GM10847 (cell line): Measurements from ENCODE around the gene ADAMTSL3.

ENCODE experiments used
- POLR2A ChIP-seq: IDR thresholded peaks from 2 replicates; pipeline ENCODE4 v1.6.1; 2011; ENCODE audit not compliant: insufficient read length; ENCODE audit errors: extremely low read depth

ADAMTSL3 gene

GRCh38 chr15:83992324-83993031, 338.6 kb downstream of the ADAMTSL3 start:
- TF ChIP-seq POLR2A: no peak

GRCh38 chr15:83993591-83993990, 339.7 kb downstream of the ADAMTSL3 start:
- no peak for TF ChIP-seq POLR2A

- TF ChIP-seq POLR2A: no peak
Measured at GRCh38 chr15:83998486-83998885, 344.6 kb downstream of the ADAMTSL3 start.

GRCh38 chr15:83999396-84000135, 345.6 kb downstream of the ADAMTSL3 start:
- no peak for TF ChIP-seq POLR2A

GRCh38 chr15:84001037-84001436, 347.1 kb downstream of the ADAMTSL3 start:
- TF ChIP-seq POLR2A: no peak

GRCh38 chr15:84001655-84002054, 347.7 kb downstream of the ADAMTSL3 start:
- no peak for TF ChIP-seq POLR2A

- TF ChIP-seq POLR2A: no peak
Measured at GRCh38 chr15:84003791-84004503, 350.0 kb downstream of the ADAMTSL3 start.

GRCh38 chr15:84006421-84006820, 352.5 kb downstream of the ADAMTSL3 start:
- no peak for TF ChIP-seq POLR2A

- no peak for TF ChIP-seq POLR2A
Measured at GRCh38 chr15:84009616-84010015, 355.7 kb downstream of the ADAMTSL3 start.

GRCh38 chr15:84010246-84010645, 356.3 kb downstream of the ADAMTSL3 start:
- no peak for TF ChIP-seq POLR2A

- TF ChIP-seq POLR2A: no peak
Measured at GRCh38 chr15:84016371-84016770, 362.4 kb downstream of the ADAMTSL3 start.

GRCh38 chr15:84022516-84022915, 368.6 kb downstream of the ADAMTSL3 start:
- TF ChIP-seq POLR2A: no peak

- TF ChIP-seq POLR2A: no peak
Measured at GRCh38 chr15:84023636-84024035, 369.7 kb downstream of the ADAMTSL3 start.

GRCh38 chr15:84033793-84034553, 380.1 kb downstream of the ADAMTSL3 start:
- TF ChIP-seq POLR2A: no peak
